HG02852 (cell line): ENCODE data around the gene SLC38A10.

Experiments used
- ATAC-seq: cut with Tn5 transposase; IDR thresholded peaks from one replicate; pipeline ENCODE4 v1.9.1; 2021; ENCODE audit warnings: mild to moderate bottlenecking, moderate library complexity; ENCODE audit not compliant: unreplicated experiment

SLC38A10 gene

DNA sequence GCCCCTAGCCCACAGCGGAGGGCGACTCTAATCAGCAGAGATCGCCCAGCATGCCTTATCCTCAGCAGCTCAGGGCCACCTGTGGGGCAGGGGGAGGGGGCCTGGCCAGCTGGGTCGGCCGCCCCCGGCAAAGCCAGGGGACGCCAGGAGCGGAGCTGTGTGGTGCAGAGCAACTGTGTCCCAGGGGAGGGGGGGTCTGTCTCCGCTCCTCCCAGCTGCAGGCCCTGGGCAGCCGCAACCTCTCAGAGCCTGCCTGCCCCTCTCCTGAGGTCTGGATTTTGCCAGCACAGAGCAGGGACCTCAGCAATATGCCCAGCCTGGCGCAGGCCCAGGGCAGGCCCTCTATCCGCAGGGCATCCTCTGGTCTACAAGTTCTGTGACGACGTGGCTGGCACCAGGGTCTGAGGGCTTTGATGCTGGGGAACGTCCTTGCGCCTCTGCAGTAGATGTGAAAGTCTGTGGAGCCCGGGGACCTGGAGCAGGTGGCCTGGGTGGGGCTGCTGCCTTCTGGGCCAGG, 36.5 kb upstream of the SLC38A10 start:
- no peak for ATAC-seq

DNA sequence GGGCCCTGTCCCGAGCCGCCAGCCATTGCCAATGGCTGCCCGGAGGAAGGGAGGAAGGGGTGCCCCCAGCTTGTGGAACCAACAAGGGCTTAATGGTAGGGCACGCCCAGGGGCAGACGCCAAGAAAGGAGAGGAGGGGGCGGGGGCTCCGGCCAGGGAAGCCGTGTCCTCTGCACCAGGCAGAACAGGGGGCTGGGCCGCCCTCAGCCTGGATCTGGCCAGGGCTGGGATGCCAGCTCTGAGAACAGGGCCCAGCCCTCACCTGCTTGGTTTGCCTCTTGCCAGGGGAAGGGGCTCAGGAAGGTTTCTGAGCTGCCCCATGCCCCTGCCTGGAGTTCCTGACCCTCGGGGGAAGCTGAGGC, 35.8 kb upstream of the SLC38A10 start:
- no peak for ATAC-seq

DNA sequence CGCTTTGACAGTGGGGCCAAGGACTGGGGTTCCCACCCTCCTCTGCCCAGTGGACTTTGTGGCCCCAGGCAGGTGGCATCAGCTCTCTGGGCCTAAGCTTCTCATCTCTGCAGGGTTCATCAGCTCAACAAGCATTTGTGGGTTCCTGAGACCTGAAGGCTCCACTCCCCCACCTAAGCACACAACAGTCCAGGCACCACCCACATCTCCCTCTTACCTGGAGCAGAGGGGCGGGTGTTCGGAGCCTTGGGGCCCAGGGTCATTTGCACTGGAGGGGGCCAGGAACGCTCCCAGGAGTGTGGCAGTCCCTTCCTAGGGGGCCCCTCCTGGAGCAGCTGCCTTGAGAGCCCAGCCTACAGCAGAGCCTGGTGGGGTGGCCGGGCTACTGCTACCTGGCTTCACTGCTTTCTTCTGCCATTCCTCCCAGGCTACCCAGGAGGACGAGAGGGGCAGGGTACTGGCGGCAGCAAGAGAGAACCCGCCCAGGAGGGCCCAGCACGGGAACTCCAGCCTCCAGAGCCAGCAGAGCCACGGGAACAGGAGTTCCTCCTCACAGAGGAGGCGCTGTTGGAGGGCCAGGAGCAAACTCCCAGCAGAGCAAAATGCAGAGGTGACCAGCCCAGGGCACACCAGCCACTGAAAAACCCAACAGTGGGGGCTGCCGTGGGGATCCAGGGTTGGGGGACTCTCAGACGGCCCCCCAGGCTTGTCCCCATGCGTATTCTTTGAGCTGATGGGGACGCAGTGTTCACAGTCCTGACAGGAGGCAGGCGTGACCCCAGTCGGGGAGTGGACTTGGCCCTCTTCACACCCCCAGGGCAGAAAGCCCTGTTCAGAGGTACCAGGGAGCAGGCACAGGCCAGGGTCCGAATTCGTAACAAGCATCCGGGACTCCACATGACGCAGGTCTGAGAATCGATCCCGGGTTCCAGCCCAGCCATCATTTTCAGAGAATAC, 35.1 kb upstream of the SLC38A10 start:
- ATAC-seq = no peak

DNA sequence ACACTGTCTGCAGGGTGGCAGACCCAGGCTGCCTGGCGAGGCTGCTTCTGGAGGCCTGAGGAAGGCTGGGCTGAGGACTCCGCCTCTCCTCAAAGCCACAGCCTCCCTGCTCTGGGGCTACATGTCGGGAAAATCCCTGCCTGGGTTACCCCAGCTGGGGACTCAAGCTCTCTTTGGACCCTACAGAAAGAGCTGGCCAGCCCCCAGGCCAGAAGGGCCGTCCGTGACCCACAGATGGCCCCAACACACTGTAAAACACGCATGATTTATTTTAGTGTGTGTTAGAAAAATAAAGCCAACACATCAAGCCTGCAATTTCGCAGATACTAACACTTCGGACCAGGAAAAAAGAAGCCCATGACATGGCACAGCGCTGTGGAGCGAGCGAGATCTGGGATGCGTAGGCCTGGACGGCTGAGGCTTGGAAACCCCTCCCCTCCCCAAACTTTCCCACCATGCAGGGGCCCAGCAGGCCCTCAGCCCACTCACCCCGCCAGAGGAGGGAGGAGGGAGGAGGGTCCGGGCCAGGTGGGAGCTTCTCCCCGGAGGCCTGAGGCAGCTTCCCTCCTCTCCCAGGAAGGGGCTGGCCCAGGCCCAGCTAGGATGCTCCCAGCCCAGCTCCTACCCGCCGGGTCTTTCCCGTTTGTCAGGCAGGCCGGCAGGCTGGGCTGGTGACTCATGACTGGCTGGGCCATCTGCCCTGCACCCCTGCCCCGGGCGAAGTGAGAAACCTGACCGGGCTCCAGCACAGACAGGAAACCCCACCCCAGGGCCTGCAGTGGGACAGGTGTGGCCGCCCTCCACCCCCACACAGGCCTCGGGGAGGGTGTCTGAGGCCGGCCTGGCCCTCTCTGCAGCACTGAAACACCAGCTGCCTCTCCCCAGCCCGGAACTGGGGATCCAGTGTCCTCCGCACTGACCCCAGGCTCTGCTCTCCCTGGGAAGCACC, 34.1 kb upstream of the SLC38A10 start:
- no peak for ATAC-seq

DNA sequence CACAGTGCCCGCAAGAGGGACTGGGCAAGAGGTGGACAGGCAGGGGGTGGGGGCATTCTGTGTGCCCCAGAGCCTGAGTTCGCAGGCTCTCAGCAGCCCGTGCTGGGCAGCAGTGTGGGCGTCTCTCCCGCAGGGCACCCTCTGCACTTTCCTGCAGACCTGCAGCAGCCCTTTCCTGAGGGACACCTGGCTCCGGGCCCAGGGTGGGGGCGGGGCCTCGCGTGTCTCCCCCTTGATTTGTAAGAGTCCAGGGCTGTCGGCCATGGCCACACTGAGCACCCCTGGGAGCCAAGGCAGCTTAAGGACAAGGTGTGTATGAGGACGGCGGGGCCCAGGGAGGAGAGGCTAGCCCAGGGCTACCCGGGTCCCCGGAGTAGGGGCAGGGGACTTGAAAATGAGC, 33.4 kb upstream of the SLC38A10 start:
- ATAC-seq = no peak

DNA sequence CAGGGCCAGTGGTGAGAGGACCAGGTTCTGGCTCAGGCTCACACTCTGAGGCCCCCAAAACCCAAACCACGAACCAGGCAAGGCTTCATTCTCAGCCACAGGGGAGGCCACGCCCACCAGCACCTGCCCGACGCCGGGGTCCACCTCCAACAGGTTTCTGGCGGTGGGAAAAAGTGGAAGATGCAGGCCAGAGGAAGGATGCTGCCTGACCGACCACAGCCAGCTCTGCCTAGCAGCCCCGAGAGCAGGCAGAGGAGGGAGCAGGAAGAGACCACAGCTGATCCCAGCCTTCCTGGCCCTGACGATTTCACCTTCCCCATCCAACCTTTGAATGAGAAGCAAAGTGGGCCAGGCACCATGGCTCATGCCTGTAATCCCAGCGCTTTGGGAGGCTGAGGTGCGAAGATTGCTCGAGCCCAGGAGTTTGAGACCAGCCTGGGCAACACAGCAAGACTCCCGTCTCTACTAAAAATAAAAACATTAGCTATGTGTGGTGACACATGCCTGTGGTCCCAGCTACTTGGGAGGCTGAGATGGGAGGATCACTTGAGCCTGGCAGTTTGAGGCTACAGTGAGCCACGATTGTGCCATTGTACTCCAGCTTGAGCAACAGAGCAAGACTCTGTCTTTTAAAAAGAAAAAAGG, 30.7 kb upstream of the SLC38A10 start:
- no peak for ATAC-seq

DNA sequence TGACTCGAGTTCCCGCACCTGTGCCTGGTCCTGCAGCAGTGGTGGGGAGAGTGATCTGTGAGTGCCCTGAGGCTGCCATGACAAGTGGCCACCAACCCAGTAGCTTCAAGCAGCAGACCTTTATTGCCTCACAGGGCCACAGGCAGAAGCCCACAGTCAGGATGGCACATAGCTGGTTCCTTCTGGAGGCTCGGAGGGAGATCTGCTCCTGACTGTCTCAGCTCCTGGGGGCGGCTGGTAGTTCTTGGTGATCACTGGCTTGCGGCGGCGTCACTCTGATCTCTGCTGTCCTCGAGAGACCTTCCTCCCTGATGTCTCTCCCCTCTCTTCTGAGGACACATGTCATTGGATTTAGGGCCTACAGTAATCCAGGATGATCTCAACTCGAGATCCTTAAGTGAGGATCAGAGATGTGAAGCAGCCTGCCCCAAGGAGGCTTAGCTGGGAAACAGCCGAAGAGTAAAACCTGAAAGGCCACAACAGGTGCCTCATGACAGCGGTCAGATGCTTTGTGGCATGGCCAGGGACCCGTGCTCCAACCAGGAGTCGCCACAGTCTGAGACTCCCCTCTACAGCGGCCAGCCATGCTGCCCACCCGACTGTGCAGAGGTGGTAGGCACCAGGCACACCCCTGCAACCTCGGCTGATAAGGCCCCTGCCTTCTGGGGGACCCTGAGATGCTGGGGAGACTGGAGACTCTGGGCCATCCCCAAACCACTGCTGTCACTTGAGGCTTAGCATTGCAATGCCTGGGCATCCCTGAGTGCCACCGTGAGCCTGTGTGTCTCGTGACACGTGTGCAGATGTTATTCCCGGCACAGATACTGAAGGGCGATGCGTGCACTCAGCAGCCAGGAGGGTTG, 30.0 kb upstream of the SLC38A10 start:
- ATAC-seq = no peak

DNA sequence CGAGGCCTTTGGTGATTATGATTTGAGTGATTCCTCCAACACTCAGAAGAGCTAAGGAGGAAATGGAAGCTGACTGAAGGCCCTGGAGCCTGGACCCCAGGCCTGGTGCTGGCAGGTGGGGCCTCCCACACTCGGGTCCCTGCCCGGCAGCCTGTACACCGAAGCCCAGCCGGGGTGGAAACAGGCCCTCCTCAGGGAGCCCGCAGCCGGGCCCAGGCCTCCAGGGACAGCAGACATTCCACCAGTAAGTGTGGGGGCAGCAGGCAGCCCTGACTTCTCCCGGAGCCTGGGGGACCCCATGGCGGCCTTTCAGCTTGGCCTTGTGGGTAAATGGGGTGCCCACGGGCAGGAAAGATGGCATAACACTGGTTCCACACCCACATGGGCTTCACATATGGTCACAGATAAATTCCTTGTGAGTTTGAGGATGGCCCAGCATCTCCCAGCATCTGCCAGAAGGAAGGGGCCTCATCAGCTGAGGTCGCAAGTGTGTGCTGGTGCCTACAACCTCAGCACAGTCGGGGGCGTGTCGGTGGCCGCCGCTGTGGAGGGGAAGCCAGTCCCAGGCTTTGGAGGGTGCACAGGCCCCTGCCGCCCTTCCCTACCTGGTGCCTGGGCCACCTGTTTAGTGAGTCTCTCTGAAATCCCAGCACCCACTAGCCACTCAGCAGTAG, 29.2 kb upstream of the SLC38A10 start:
- no peak for ATAC-seq

DNA sequence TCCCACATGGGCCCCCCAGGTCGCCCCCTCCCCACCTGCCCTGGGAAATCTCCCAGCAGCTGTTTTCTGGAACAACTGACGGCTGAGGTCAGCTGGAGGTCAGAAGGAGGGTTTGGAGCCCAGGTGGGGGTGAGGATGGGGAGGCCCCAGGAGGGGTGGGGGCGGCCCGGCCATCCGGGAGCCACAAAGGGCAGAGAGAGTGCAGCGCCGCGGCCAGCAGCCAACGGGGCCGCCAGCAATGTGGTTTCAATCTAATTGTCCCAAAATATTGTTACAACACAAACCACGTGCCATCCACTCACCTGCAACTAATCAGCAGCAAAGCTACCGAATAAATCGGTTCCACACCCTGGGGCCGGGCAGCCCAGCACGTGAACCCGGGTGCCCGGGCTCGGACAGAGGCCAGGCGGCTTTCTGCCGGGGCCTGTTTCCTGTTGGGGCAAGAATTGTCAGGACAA, 28.3 kb upstream of the SLC38A10 start:
- no peak for ATAC-seq

DNA sequence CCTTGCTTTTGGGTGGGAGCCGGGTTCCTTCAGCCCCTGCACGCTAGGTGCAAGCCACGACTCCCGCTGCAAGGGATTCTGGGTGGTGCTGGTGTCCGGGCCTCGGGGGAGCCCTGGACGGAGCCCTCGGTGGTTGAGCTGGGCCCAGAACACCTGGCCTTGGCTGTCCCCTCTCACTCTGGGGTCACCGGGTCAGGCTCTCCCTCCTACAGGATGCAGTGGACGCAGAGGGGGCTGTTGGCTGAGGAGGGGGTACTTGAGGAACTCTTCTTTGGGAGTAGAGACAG, 27.9 kb upstream of the SLC38A10 start:
- no peak for ATAC-seq

DNA sequence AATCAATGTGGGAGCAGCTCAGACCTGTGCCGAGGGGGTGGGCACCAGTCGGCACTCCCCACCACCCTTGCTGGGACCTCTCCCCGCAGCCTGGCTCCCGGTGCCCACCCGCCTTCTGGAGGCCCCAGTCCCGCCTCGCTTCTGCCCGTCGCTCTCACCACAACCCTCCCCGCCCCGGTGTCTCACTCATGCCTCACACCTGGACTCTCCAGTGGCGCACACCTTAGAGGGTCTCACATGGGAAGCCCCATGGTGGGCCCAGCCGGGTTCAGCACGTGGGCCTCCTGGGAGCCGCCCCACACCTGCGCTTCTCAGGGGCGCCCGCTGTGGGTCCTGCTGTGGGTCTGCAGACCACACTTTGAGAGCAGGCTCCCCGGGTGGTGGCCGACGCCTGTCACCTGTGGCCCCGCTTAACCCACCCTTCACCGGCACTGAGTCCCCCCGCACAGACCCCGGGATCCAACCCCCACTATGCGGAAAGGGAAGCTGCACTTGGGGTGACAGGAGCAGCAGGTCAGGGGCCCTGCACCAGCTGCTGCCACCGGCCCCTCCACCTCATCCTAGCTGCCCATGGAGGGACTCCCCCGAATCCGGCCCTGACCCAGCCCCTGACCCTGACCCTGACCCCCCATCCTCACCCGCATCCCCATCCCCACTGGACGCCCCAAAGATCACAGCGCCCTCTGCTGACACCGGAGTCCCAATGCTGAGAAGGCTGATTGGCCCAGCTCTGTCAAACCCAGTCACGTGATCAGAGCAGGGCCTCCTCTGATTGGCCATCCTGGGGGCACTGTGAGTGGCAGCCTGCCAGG, 27.4 kb upstream of the SLC38A10 start:
- no peak for ATAC-seq

DNA sequence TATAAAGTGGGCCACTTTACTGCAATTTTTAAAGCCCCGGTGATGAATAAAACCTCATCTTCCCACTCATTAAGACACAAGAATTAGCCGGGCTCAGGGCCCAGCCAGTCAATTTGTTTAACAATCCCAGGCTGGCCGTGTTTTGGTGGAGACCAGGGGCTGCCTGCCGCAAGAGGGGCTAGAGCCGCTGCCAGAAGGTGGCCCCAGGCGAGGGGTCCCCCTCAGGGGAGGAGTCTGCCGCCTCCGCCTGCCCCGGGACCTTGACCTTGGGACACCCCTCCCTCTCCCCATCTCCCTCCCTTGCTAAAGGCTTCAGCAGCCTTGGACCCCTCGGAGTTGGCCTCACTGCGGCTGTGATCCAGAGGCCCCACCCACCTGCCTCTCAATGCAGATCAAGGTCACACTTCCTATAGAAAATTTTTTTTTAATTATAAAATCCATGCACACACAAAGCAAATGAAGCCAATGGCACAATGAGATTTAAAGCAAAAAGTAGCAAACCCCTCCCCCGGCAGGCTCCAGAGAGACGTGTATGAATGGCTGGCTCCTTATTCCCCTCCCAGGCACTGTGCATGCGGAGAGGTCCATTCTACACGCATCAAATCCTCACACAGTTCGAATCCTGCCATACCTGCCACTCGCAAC, 23.0 kb upstream of the SLC38A10 start:
- no peak for ATAC-seq

DNA sequence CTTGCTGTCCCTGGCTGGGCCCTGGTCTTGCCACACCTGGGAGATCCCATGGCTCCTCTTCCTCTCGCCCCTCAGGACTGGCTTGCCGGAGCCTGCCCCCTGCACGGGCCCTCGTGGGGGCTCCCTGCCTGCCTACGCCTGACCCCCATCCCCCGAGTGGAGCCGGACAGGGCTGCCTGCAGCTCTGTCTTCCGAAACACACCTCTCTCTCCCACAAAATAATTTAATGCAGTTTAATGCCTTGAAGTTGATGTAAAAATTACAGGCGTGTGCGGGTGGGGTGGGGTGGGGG, 22.4 kb upstream of the SLC38A10 start:
- no peak for ATAC-seq

DNA sequence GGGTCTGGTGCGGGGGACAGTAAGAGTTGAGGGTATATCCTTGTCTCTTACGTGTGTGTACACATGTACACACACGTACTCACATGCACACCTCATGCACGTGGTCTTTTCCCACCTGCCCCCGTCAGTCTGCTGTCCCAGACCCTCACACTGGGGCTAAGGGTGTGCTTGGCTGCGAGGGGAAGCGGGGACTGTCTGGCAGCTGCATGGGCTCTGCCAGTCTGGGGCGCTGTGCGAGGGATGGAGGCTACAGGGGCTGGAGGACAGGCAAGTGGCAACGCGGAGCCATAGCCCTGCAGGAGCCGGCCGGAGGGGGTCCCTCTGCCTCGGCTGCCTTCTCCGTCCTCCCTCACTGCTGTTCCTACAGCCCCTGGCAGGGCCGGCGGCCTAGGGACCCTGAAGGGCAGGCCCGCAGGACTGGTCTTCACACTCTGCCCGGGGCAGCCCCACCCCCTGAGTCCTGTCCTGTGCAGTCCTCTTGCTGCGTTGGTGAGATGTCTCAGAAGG, 20.8 kb upstream of the SLC38A10 start:
- ATAC-seq = no peak

DNA sequence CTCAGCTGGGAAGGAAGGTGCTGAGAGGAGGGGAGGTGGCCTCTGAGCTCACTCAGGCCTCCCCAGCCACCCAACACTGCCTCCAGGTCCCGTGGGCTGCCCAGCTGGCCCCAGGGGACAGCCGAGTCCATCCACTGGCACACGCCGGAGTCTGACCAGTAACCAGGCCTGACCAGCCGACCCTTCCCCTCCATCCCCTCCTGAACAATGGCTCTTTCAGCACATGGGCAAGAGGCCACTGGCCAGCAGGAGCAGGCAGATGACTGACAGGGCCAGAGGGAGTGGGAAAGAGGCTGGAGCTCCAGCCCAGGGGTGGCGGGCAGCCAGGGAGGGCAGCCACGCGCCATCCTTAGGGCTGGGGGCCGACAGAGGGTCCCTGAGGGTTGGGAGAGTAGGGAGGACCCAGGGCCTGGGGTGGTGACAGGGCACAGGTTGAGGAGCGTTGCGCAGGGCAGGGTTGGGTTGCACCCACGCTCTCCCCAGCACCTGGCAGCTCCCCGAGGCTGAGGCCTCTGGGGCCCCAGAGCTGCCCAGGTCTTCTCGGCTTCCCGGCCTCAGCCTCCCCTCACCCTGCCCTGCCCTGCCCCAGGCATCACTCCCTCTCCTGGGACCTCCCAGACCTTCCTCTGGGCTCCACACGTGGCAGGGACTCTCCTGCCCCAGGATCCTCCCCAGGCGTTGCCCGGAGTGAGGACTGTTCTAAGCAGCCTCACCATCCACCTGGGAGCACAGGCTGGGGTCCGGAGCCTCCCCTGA, 20.2 kb upstream of the SLC38A10 start:
- no peak for ATAC-seq

DNA sequence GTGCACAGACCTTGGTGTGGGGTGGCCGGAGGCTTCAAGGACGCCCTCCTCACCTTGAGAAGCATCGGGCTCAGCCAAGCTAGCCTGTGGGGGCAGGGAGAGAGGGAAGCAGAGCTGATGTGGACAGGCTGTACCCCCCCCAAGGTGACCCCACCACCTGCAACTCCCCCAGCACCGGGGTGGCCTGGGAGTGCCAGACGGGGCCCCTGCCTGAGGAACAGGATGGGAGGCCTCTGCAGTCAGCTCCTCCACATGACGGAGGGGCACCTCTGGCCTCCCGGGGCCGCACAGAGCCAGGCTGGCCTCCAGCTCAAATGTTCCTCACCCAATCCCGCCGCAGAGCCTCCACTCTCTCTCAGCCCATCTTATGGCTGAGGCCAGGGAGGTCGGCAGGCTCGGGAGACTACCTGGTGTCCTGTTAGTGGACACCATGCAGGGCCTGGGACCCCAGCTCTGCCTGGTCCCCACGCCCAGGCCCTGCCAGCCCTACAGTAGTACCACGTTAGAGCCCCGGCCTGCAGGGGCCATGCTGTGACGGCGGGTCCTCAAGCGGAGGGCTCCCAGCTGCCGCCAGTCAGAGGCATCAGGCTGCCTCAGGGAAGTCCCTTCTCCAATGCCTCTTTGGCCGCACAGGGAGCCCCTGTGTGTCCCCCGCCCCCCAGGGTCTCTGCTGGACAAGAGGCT, 19.4 kb upstream of the SLC38A10 start:
- no peak for ATAC-seq

DNA sequence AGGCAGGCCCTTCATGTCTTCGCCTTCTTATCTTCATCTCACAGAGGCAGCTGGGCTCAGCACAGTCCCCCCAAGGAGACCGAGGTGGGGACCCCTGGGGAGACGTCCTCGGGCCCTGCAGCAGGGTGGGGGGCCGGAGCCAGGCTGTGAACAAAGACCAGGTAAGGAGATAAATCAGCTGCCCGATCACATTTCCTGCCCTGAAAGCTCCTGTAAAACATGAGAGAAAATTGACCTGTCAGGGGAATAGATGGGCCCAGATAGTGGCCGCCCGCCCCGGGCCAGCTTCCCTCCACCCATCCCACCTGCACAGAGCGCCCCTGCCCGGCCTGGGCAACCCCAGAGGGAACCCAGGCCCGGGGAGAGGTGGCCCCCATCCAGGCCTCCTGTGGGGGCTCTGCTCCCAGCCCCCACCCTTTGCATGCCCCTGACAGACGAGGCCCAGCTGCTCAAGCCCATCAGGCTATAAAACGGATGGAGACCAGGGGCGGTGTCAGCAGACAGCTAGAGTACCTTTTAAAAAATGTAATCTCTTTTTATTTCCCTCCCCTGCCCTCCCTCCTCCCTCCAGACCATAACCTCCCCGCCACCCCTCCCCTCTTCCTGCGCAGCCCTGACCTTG, 18.8 kb upstream of the SLC38A10 start:
- no peak for ATAC-seq
